ENCODE results near the gene PSME1. TPM values are rescaled to one million over a fixed set of nuclear protein-coding genes. Genes with fewer than 3 reads are reported as not detected.

The PSME1 gene
- total RNA-seq, 2 donors from 2014 or later: 68.6 to 108 TPM

DNA sequence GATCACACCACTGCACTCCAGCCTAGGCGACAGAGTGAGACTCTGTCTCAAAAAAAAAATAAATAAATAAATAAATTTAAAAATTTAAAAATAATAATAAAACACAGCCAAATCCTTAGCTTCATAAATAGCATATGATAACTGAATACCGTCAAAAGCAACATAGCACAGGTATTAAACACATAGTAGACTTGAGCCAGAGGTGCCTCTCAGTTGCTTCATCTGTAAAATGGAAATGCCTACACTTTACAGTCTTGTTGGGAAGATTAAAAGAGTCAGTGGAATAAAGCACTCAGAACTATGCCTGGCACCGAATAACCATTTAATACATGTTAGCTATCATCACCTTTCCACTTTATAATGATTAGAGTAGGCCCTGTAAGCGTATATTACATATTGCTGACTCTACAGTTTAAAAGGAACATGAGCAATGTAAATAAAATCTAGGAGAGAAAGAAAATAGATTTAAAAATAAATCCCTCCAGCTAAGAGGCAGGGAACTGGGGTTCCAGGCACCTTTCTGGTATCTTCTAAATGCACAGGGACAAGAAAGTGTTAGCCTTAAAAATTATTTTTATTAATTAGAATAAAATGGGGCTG is 29.2 kb upstream of the PSME1 start:
- no peaks in the 10 kb centered on the region for H3K27me3 ChIP-seq (ENCODE audit: control insufficient read depth, insufficient read depth, low read length, poor library complexity, severe bottlenecking)
- no peak overlapping the region for H3K4me3 ChIP-seq (ENCODE audit: low read length)
- peaks cover 3% of the 10 kb centered on the region for H3K4me1 Mint-ChIP-seq
- no peaks in the 10 kb centered on the region for H3K4me1 ChIP-seq (ENCODE audit: control insufficient read depth, insufficient read depth, low read length)
- H3K4me3 Mint-ChIP-seq: no peak overlapping the region
- no peak overlapping the region for H3K9ac ChIP-seq (ENCODE audit: extremely low read depth, low read length, poor library complexity, severe bottlenecking)
- no peaks in the 10 kb centered on the region for H3K27me3 Mint-ChIP-seq (ENCODE audit: insufficient read depth)
- H3K27ac Mint-ChIP-seq: no peak overlapping the region
- peaks cover 24% of the 10 kb centered on the region for H3K9me3 ChIP-seq (ENCODE audit: control insufficient read depth, low read length)
- TF ChIP-seq, protein P1, sequence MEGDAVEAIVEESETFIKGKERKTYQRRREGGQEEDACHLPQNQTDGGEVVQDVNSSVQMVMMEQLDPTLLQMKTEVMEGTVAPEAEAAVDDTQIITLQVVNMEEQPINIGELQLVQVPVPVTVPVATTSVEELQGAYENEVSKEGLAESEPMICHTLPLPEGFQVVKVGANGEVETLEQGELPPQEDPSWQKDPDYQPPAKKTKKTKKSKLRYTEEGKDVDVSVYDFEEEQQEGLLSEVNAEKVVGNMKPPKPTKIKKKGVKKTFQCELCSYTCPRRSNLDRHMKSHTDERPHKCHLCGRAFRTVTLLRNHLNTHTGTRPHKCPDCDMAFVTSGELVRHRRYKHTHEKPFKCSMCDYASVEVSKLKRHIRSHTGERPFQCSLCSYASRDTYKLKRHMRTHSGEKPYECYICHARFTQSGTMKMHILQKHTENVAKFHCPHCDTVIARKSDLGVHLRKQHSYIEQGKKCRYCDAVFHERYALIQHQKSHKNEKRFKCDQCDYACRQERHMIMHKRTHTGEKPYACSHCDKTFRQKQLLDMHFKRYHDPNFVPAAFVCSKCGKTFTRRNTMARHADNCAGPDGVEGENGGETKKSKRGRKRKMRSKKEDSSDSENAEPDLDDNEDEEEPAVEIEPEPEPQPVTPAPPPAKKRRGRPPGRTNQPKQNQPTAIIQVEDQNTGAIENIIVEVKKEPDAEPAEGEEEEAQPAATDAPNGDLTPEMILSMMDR (conservative IDR thresholded peaks at IDR 0.05): no peak
- H3K9me3 Mint-ChIP-seq: peaks cover 30% of the 10 kb centered on the region
- no peak overlapping the region for H3K27ac ChIP-seq (ENCODE audit: low read depth, low read length)
- H3K36me3 ChIP-seq (ENCODE audit: control insufficient read depth, insufficient read depth, low read length): peaks cover 8% of the 10 kb centered on the region
- DNase-seq: no peak
- WGBS, 2 experiments (ENCODE audit: insufficient coverage in 1 of 2, insufficient read length in 1 of 2): 96% methylated on average over 3 of the region's 4 CpGs; no CpG with 5 or more reads in 1 of the 2 experiments
- peaks cover 34% of the 10 kb centered on the region for H3K36me3 Mint-ChIP-seq (ENCODE audit: low read depth)

DNA sequence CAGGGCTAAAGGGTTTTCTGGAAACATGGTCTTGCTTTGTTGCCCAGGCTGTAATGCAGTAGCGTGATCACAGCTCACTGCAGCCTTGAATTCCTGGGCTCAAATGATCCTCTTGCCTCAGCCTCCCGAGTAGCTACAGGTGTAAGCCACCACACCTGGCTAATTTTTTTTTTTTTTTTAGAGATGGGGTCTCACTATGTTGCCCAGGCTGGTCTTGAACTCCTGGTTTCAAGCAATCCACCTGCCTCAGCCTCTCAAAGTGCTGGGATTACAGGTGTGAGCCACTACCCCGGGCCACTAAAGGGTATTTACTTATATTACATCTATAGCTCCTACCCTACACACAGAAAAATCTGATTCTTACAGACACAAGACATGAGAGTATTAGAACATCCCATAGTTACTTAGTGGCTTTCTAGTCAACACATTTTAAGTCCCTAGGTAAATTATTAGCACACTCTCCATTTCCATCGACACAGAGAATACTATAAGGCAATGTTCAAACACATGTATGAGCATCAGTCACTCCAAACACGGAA is 27.6 kb upstream of the PSME1 start:
- no peak overlapping the region for H3K9ac ChIP-seq (ENCODE audit: extremely low read depth, low read length, poor library complexity, severe bottlenecking)
- no peak overlapping the region for H3K27ac ChIP-seq (ENCODE audit: low read depth, low read length)
- TF ChIP-seq, protein P1 (conservative IDR thresholded peaks at IDR 0.05): no peak
- Mint-ChIP-seq H3K36me3 (ENCODE audit: low read depth) (peaks cover 20% of the 10 kb centered on the region), H3K4me3 (no peak overlapping the region), H3K27ac (no peak overlapping the region), H3K4me1 (peaks cover 3% of the 10 kb centered on the region), H3K9me3 (peaks cover 25% of the 10 kb centered on the region), H3K27me3 (ENCODE audit: insufficient read depth) (no peaks in the 10 kb centered on the region)
- H3K27me3 ChIP-seq (ENCODE audit: control insufficient read depth, insufficient read depth, low read length, poor library complexity, severe bottlenecking): no peaks in the 10 kb centered on the region
- peaks cover 21% of the 10 kb centered on the region for H3K9me3 ChIP-seq (ENCODE audit: control insufficient read depth, low read length)
- WGBS, 2 experiments (ENCODE audit: insufficient coverage in 1 of 2, insufficient read length in 1 of 2): 46 to 52% methylated on average over 3 to 5 of the region's 5 CpGs
- H3K4me3 ChIP-seq (ENCODE audit: low read length): no peak overlapping the region
- DNase-seq: no peak
- peaks cover 8% of the 10 kb centered on the region for H3K36me3 ChIP-seq (ENCODE audit: control insufficient read depth, insufficient read depth, low read length)
- H3K4me1 ChIP-seq (ENCODE audit: control insufficient read depth, insufficient read depth, low read length): no peaks in the 10 kb centered on the region

DNA sequence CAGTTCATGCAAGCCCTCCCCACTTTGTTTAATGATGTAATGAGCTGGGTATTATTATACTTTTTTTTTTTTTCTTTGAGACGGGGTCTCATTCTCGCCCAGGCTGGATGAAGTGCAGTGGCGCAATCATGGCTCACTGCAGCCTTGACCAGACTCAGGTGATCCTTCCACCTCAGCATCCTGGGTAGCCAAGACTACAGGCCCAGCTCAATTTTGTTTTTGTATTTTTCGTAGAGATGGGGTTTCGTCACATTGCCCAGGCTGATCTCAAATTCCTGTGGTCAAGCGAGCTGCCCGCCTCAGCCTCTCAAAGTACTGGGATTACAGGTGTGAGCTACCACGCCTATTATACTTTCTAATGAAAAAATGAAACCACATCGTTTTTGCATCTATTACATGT is 25.9 kb upstream of the PSME1 start:
- H3K9me3 ChIP-seq (ENCODE audit: control insufficient read depth, low read length): peaks cover 5% of the 10 kb centered on the region
- H3K36me3 Mint-ChIP-seq (ENCODE audit: low read depth): peaks cover 7% of the 10 kb centered on the region
- H3K4me1 Mint-ChIP-seq: peaks cover 3% of the 10 kb centered on the region
- H3K9ac ChIP-seq (ENCODE audit: extremely low read depth, low read length, poor library complexity, severe bottlenecking): no peak overlapping the region
- no peak overlapping the region for H3K4me3 Mint-ChIP-seq
- H3K27me3 ChIP-seq (ENCODE audit: control insufficient read depth, insufficient read depth, low read length, poor library complexity, severe bottlenecking): no peaks in the 10 kb centered on the region
- H3K4me1 ChIP-seq (ENCODE audit: control insufficient read depth, insufficient read depth, low read length): no peaks in the 10 kb centered on the region
- H3K27ac ChIP-seq (ENCODE audit: low read depth, low read length): no peak overlapping the region
- peaks cover 11% of the 10 kb centered on the region for H3K9me3 Mint-ChIP-seq
- H3K4me3 ChIP-seq (ENCODE audit: low read length): no peak overlapping the region
- TF ChIP-seq, protein P1 (conservative IDR thresholded peaks at IDR 0.05): no peak
- WGBS, 2 experiments (ENCODE audit: insufficient coverage in 1 of 2, insufficient read length in 1 of 2): 94 to 97% methylated on average over 5 to 9 of the region's 9 CpGs
- no peaks in the 10 kb centered on the region for H3K36me3 ChIP-seq (ENCODE audit: control insufficient read depth, insufficient read depth, low read length)
- no peaks in the 10 kb centered on the region for H3K27me3 Mint-ChIP-seq (ENCODE audit: insufficient read depth)
- no peak overlapping the region for H3K27ac Mint-ChIP-seq
- DNase-seq: no peak

Measured in endodermal cell (in vitro differentiated cells).